GM19463 (cell line): ENCODE data around the gene CIP2A.
"Not testable (repeated sequence)": the region's sequence is repeated elsewhere in the genome, so short reads cannot be mapped to it uniquely, and the experiment has no call there.

Experiments
- ATAC-seq: cut with Tn5 transposase; IDR thresholded peaks from one replicate; pipeline ENCODE4 v1.9.1; 2021; ENCODE audit warnings: mild to moderate bottlenecking, moderate library complexity; ENCODE audit not compliant: unreplicated experiment

Gene CIP2A

DNA sequence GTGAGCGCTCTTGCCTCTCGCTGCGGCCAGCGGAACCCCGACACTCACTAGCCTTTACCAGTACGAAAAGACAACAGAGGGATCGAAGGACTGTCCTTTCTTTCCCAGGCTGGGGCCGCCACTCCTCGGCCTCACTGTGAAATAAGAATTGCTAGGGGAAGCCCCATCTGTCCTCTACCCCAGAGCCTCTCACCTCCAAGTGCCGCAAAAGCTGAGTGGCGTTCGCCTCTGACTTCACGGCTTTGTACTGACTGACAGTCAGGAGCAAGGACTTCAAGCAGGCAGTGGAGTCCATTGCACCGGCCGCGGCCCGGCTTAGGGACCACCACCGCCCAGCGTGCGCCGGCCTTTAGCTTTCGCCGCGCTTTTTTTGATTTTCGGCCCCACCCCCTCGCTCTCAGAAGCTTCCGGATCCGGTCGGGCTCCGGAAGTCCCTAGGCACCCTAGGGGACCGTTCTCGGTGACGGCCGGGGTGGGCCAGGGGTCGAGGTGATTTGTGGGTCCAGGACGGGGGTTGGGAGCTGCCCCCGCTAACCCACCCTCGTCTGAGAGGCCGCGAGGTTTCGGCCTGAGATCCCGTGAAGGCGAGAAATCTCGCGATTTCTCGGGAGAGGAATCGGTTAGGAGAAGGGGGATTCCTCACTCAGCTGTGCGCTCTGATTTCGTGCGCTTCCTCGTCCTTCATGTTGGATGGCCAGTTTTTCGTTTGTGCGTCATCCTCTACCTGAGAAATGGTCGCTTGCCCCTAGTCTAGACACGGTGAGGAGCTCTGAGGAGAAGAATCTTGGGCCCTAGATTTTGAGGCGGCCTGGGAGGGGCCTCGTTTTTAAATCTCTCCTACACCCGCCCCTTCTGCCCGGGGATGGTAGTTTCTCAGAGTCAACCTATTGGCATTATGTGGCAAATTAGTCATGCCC lies at the start of gene CIP2A, which contains the start of gene DZIP3:
Gene CIP2A (minus strand): TSS at position 358 of the 917 bp plus-strand sequence. CDS start 63 bp downstream, at position 295.
Gene DZIP3 (plus strand): TSS at position 642 of the 917 bp plus-strand sequence. CDS start 15,685 bp downstream, outside the sequence.
- ATAC-seq = peak; percentile 89

DNA sequence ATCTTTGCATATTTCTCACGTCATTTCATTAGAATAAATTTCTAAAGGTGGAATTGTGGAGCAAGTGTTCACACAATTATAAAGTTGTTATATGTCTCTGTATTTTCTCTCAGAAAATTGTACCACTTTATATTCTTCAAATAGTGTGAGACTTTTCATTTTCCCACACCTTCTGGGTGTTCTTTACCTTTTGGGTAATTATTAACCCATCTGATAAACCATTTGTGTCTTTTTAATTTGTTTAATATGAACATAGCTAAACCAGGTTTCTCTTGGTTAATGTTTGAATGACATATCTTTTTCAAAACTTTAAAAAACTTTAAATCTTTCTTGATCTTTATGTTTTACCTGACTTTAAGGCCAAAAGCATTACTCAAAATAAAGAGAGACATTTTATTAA lies 40.7 kb upstream of the CIP2A start:
- ATAC-seq = no peak

DNA sequence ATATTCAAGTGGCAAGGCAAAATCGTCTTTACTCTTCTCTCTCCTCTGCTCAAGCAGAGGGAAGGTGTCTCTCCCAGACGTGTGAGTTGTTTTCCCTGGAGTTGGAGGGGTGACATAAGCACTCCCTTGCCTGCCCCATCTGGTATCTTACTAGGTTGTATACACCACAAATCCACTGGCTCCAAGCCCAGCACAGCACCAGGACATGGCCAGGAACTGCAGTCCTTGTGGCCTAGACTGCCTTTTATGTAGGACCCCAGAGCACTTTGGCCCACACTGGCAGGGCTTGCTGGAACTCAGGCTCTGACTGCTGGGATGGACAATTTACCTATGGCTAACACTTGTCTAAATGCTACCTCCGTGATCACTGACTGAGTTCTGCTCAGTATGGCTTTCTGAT lies 34.3 kb upstream of the CIP2A start:
- no peak for ATAC-seq

DNA sequence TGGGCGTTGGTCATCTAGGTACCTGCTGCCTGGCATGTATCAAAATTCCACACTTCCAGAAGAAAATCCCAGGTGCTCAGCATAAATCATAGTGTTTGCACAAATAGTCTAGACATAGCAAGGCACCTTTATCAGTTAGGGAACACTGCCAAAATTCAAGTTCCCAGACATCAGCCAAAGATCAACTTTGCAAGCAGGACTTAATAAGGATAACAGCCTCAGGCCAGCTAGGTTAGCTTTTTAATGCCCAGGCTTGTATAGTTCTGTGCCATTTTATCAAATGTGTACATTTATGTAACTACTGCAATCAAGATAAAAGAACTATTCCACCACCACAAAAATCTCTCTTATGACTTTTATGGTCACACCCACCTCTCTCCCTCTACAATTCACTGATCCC lies 31.0 kb upstream of the CIP2A start:
- ATAC-seq = no peak

- not testable (repeated sequence) for ATAC-seq
Observed at GRCh38 chr3:108616090-108616489, 26.9 kb upstream of the CIP2A start.

GRCh38 chr3:108610651-108611050 lies 21.4 kb upstream of the CIP2A start:
- no peak for ATAC-seq

DNA sequence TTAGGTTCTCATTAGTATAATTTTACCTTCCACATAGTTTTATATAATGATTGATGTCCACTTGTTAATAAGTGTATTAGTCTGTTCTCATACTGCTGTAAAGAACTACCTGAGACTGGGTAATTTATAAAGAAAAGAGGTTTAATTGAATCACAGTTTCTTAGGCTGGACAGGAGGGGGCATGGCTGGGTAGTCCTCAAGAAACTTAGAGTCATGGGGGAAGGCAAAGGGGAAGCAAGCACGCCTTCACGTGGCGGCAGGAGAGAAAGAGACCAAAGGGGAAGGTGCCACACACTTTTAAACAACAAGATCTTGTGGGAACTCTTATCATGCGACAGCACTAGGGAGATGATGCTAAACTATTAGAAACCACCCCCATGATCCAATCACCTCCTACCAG lies 19.5 kb upstream of the CIP2A start:
- no peak for ATAC-seq

DNA sequence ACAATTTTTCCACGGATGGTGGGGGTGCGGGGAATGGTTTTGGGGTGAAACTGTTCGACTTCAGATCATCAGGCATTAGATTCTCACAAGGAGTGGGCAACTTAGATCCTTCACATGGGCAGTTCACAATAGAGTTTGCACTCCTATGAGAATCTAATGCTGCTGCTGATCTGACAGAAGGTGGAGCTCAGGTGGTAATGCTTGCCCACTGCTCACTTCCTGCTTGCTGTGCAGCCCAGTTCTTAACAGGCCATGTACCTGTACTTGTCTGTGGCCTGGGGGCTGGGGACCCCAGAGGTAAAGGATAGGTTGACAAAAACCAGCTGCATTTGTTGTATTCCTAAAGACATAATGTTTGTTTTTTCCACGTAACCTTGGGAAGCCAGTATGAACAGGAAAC lies 16.3 kb upstream of the CIP2A start:
- ATAC-seq = no peak

- no peak for ATAC-seq
Observed at GRCh38 chr3:108605028-108605427, 15.8 kb upstream of the CIP2A start.

DNA sequence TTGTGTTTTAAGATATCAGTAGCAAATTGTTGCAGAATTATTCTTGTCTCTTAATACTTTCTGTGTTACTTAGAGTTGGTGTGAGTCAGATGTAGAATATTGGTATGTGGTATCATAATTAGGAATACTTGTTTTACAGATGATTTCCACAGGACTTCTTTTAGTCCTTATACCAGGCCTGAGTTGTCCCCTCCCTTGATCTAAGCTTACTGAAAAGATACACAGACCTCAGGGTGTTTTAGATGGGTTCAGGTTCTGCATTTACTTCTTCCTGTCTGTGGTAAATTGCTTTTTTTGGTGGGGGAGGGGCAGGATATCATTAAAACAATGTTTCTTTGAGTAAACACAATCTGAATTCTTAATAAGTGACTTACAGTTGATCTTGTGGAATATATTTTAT lies 14.5 kb upstream of the CIP2A start:
- ATAC-seq = no peak

GRCh38 chr3:108602935-108603294 lies 13.7 kb upstream of the CIP2A start:
- no peak for ATAC-seq

DNA sequence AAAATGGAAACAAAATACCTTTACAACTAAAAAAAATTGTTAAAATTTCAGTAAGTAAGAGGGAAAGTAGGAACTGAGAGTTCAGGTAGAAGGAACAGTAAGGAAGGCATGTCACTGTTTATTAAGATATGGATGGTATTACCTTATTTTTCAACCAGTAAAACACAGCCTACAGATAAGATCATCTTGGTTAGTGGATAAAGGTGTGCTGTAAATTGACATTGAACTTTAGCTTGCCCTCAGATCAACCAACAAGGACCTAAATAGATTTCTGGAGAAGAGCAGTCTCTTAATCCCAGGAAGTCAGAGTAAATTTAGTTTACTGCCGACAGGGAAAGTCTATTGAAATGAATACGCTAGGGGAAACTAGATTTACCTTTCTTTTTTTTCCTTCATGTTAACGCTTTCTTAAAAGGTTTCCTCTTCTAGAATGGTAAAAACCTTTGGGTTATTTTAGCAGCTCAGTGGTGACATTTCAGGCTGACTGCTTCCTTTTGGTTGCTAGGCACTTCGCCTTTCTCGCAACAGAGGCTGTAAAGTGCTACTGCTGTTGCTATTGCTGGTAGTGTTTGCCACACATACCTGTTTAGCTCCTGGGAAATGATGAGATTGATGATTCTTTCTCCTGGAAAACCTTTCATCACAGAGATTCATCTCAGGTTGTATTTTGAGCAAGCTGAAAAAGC lies 13.2 kb upstream of the CIP2A start:
- peak; percentile 66 for ATAC-seq

- no peak for ATAC-seq
Observed at GRCh38 chr3:108599677-108600409, 10.6 kb upstream of the CIP2A start.

- no peak for ATAC-seq
Observed at GRCh38 chr3:108598375-108598774, 9.1 kb upstream of the CIP2A start.

GRCh38 chr3:108595321-108595720 lies 6.1 kb upstream of the CIP2A start:
- no peak for ATAC-seq

DNA sequence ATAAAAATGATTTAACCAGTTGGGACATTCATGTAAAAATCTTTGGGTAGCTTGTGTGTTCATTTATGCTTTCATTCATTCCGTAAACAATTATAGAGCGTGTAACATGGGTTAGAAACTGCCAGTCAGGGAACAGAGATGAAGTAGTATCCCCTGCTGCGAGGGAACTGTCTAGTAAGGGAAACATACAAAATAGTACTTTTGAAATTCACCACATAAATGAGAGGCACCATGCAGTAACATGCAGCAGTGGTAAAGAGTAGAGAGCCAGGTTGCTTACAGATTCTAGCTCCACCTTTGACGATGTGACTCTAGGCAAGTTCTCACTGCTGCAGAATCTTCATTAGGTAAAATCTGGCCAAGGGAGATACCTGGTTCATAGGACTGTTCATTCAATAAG lies 1.2 kb upstream of the CIP2A start:
- ATAC-seq = no peak

GRCh38 chr3:108589998-108590323 lies 723 bp upstream of the CIP2A start:
- no peak for ATAC-seq

- ATAC-seq = no peak
Observed at GRCh38 chr3:108588601-108589000, 637 bp downstream of the CIP2A start.

DNA sequence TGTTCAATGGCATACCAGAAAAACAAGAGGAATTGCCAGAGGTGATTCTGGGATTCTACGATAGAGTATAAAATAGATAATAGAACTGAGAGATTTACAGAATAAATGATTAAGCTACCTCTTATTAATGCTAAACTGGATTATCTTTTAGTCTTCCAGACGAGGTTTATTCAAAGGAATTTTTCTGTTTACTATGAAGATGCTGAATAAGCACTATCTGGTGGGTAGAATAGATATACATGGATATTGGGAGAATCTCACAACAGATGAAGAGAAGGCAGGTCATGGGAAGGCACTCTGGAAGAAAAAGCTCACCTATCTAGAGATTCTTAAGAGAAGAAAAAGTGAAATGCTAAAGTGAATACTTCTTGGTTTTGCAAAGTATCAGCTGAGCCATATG lies 11.2 kb downstream of the CIP2A start:
- no peak for ATAC-seq

GRCh38 chr3:108569336-108569735 lies 19.9 kb downstream of the CIP2A start:
- no peak for ATAC-seq

DNA sequence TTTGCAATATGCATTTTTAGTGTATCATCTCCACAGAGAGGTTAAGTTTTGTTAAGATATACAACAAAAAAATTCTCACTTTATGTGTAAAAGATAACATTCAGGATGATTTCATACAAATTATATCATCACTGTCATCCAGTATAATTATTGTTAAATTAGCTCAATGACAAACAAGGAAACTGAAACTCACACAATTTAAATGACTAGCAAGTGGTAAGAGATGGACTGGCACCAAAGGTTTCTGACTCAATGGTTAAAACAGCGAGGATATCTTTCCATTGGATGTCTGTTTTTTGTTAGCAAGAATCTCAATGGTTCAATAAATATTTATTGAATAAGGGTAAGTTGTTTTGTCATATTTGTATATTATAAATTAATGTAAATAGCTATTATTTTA lies 22.6 kb downstream of the CIP2A start:
- ATAC-seq = no peak

DNA sequence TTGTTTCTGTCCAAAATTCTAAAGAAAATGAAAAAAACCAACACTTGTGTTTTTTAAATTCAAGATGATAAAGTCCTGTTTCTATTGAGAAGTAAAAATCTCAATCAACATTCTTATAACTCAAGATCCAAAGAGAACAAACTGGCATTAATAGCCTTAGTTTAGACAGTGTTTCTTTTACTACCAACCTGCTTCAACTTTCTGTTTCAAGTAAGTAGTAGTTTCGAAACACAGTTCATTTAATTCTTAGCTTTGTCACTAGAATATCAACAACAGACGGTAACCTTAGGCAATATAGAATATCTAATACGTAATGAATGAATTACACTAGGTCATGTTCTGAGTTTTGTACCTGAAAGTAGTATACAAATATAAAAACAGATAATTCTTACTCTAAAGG lies 23.7 kb downstream of the CIP2A start:
- ATAC-seq = no peak
